Fibroblast of lung (primary cell): Measurements from ENCODE around the gene CCDC179. TPM values are rescaled to one million over a fixed set of nuclear protein-coding genes. Genes with fewer than 3 reads are reported as not detected.

Source experiments
- DNase-seq, 2 donors: peaks; one replicate each; pipeline versions ENCODE4 v3.0.0 to v3.0.0-alpha.2; 2010; ENCODE audit warnings: low read depth in 2 of 2
- H2AFZ ChIP-seq: 2 replicates; pipeline ENCODE4 v1.5.1; 2012; ENCODE audit warnings: low read length, control low read depth, inconsistent platforms
- H3K27ac ChIP-seq: 2 replicates; pipeline ENCODE4 v1.5.1; 2011; ENCODE audit warnings: low read length, control low read depth; ENCODE audit not compliant: insufficient read depth
- H3K27me3 ChIP-seq: 2 replicates; pipeline ENCODE4 v1.5.1; 2011; ENCODE audit warnings: mild to moderate bottlenecking, low read length; ENCODE audit not compliant: control insufficient read depth, insufficient read depth
- H3K36me3 ChIP-seq: 2 replicates; pipeline ENCODE4 v1.5.1; 2011; ENCODE audit warnings: low read length; ENCODE audit not compliant: control insufficient read depth, insufficient read depth
- H3K4me1 ChIP-seq: 2 replicates; pipeline ENCODE4 v1.5.1; 2011; ENCODE audit warnings: low read length; ENCODE audit not compliant: control insufficient read depth, insufficient read depth; ENCODE audit errors: extremely low read depth
- H3K4me2 ChIP-seq: 2 replicates; pipeline ENCODE4 v1.5.1; 2011; ENCODE audit warnings: low read length, control low read depth; ENCODE audit not compliant: insufficient read depth; ENCODE audit errors: extremely low read depth
- H3K4me3 ChIP-seq, 4 experiments: fragments of 200-600 bp in 1 of 4; sonication (generic) in 1 of 4; replicated peaks in 1 of 4; 2 replicates each; pipeline ENCODE4 v1.5.1; 2011 to 2016; ENCODE audit warnings: low read length in 4 of 4, low read depth in 3 of 4, mild to moderate bottlenecking in 3 of 4, control low read depth in 2 of 4, inconsistent platforms in 1 of 4, mixed read lengths in 1 of 4; ENCODE audit not compliant: insufficient read depth in 1 of 4; ENCODE audit errors: control extremely low read depth in 1 of 4
- H3K79me2 ChIP-seq: 2 replicates; pipeline ENCODE4 v1.5.1; 2012; ENCODE audit warnings: mild to moderate bottlenecking, low read length, inconsistent platforms; ENCODE audit not compliant: control insufficient read depth, insufficient read depth
- H3K9ac ChIP-seq: 2 replicates; pipeline ENCODE4 v1.5.1; 2011; ENCODE audit warnings: mild to moderate bottlenecking, low read length, control low read depth; ENCODE audit not compliant: insufficient read depth
- H3K9me3 ChIP-seq: 2 replicates; pipeline ENCODE4 v1.5.1; 2012; ENCODE audit warnings: low read depth, low read length; ENCODE audit not compliant: control insufficient read depth, insufficient read depth
- H4K20me1 ChIP-seq: 2 replicates; pipeline ENCODE4 v1.5.1; 2011; ENCODE audit warnings: low read length; ENCODE audit not compliant: control insufficient read depth, insufficient read depth; ENCODE audit errors: extremely low read depth
- EZH2 ChIP-seq: IDR thresholded peaks from 2 replicates; pipeline ENCODE4 v1.5.1; 2012; ENCODE audit warnings: low read length, control low read depth, mild to moderate bottlenecking; ENCODE audit errors: missing control alignments
- polyA plus RNA-seq, 2 donors: library from polyadenylated mRNA; depleted of rRNA in 1 of 2; stranded (reverse) in 1 of 2; unstranded in 1 of 2; fragments of >200 nt; gene quantifications; 2 replicates each; pipeline ENCODE4 v1.2.1, GENCODE V29; 2011 to 2012; ENCODE audit warnings: missing spikeins in 1 of 2
- total RNA-seq: library from RNA; depleted of rRNA; stranded (reverse); fragments of >200 nt; gene quantifications from 2 replicates; pipeline ENCODE4 v1.2.1, GENCODE V29; 2014
- TF ChIP-seq, protein P1 (sequence below), 2 donors: IDR thresholded peaks in 1 of 2; conservative IDR thresholded peaks in 1 of 2; 1 replicate in 1 of 2; 2 replicates in 1 of 2; pipeline ENCODE4 v1.5.1; 2011 to 2012; ENCODE audit warnings: low read length in 2 of 2, control low read depth in 1 of 2, inconsistent platforms in 1 of 2, low read depth in 1 of 2, mild to moderate bottlenecking in 1 of 2

Gene CCDC179
- total and polyA plus RNA-seq, 2 donors (not counting 1 experiment from before 2014, with no cell fraction given) = not detected

DNA sequence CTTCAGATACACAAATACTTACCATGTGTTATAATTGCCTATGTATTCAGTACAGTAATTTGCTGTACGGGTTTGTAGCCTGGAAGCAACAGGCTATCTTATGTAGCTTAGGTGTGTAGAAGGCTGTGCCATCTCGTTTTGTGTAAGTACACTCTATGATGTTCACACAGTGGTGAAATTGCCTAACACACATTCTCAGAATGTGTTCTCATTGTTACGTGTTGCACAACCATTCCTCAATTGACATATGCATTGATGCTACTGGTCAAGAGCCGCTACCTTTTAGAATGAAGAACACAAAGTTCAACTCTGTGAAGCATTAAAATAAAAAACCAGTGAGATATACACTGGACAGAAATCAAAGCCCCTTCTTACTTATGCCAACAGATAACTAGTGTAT is 57.4 kb downstream of the CCDC179 start:
- H3K4me3 ChIP-seq = no peak overlapping the region
- no peaks in the 10 kb centered on the region for H4K20me1 ChIP-seq
- no peaks in the 10 kb centered on the region for H3K36me3 ChIP-seq
- H3K9ac ChIP-seq = no peak overlapping the region
- no peak overlapping the region for H3K27ac ChIP-seq
- no peak for DNase-seq
- no peaks in the 10 kb centered on the region for H3K4me1 ChIP-seq
- TF ChIP-seq, protein P1, sequence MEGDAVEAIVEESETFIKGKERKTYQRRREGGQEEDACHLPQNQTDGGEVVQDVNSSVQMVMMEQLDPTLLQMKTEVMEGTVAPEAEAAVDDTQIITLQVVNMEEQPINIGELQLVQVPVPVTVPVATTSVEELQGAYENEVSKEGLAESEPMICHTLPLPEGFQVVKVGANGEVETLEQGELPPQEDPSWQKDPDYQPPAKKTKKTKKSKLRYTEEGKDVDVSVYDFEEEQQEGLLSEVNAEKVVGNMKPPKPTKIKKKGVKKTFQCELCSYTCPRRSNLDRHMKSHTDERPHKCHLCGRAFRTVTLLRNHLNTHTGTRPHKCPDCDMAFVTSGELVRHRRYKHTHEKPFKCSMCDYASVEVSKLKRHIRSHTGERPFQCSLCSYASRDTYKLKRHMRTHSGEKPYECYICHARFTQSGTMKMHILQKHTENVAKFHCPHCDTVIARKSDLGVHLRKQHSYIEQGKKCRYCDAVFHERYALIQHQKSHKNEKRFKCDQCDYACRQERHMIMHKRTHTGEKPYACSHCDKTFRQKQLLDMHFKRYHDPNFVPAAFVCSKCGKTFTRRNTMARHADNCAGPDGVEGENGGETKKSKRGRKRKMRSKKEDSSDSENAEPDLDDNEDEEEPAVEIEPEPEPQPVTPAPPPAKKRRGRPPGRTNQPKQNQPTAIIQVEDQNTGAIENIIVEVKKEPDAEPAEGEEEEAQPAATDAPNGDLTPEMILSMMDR (conservative IDR thresholded peaks at IDR 0.05 in 1 of 2, IDR thresholded peaks at IDR 0.05 in 1 of 2; ENCODE audit: low read depth in 1 of 2, low read length in 2 of 2) = no peak
- TF ChIP-seq EZH2 = no peak
- no peak overlapping the region for H3K4me2 ChIP-seq
- H3K9me3 ChIP-seq = no peaks in the 10 kb centered on the region
- no peaks in the 10 kb centered on the region for H3K27me3 ChIP-seq
- no peak overlapping the region for H2AFZ ChIP-seq
- H3K79me2 ChIP-seq = no peaks in the 10 kb centered on the region

DNA sequence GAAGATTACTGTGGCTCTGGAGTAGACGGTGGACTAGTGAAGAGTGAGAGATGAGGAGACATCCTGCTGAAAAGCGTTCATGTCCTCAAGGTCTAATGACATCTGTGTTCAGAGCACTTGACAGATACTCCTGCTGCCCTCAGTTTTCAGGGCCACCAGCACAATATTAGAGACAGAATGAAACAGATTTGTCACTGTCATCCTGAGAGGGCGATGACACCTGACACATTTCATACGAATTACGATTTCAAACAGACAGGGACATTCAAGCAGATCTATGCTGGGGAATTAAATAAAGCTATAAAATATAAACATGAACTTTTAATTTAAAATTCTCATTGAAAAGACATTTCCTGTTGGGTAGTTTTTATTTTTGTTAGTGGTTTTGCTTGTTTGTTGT is 59.8 kb downstream of the CCDC179 start:
- Histone ChIP-seq H3K9me3 (no peaks in the 10 kb centered on the region), H3K27ac (no peak overlapping the region), H3K4me3 (no peak overlapping the region), H3K9ac (no peak overlapping the region), H3K79me2 (no peaks in the 10 kb centered on the region), H3K4me1 (no peaks in the 10 kb centered on the region), H2AFZ (no peak overlapping the region), H3K4me2 (no peak overlapping the region), H4K20me1 (no peaks in the 10 kb centered on the region), H3K27me3 (no peaks in the 10 kb centered on the region), H3K36me3 (no peaks in the 10 kb centered on the region)
- no peak for TF ChIP-seq EZH2
- TF ChIP-seq, protein P1 (conservative IDR thresholded peaks at IDR 0.05 in 1 of 2, IDR thresholded peaks at IDR 0.05 in 1 of 2; ENCODE audit: low read depth in 1 of 2, low read length in 2 of 2) = no peak
- no peak for DNase-seq

DNA sequence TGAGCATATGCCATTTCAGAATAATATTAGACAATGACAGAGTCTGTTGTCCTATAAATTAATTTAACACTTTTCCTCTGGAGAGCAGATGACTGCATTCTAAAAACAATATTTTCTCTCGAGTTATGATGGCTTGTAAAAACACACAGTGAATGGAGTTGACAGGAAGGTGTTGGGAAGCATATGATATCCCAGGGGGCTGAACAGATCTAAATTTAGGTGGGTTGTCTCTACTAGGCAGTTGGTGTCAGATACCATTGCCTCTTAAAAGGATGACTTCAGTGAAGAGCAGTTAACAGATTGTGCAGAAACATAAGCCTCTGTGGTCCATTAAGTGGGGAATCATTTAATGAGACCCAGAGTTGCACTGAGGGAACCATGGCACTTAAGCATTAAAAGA is 61.4 kb downstream of the CCDC179 start:
- no peaks in the 10 kb centered on the region for H3K79me2 ChIP-seq
- H3K9me3 ChIP-seq = no peaks in the 10 kb centered on the region
- H3K27ac ChIP-seq = no peak overlapping the region
- TF ChIP-seq EZH2 = no peak
- TF ChIP-seq, protein P1 (conservative IDR thresholded peaks at IDR 0.05 in 1 of 2, IDR thresholded peaks at IDR 0.05 in 1 of 2; ENCODE audit: low read depth in 1 of 2, low read length in 2 of 2) = no peak
- H3K36me3 ChIP-seq = no peaks in the 10 kb centered on the region
- H2AFZ ChIP-seq = no peak overlapping the region
- H3K4me2 ChIP-seq = no peak overlapping the region
- H3K9ac ChIP-seq = no peak overlapping the region
- no peaks in the 10 kb centered on the region for H4K20me1 ChIP-seq
- no peak overlapping the region for H3K4me3 ChIP-seq
- H3K27me3 ChIP-seq = no peaks in the 10 kb centered on the region
- H3K4me1 ChIP-seq = no peaks in the 10 kb centered on the region
- no peak for DNase-seq
